M059J (cell line): ENCODE measurements around the gene POU2F1. TPM values are rescaled to one million over a fixed set of nuclear protein-coding genes. Genes with fewer than 3 reads are reported as not detected.

Experiments used
- DNase-seq: peaks from one replicate; pipeline ENCODE4 v3.0.0-alpha.2; 2012; ENCODE audit warnings: low read depth
- total RNA-seq: library from RNA; depleted of rRNA; stranded (reverse); fragments of >200 nt; shearing (Covaris generic); gene quantifications from 2 replicates; pipeline ENCODE4 v1.2.3, GENCODE V29; 2014

Gene POU2F1
- total RNA-seq, 1 experiment from 2014 or later, result 5.5 TPM

GRCh38 chr1:167442142-167442848 is 221.6 kb downstream of the POU2F1 start:
- peak; percentile 78 for DNase-seq

- no peak for DNase-seq
Measured at GRCh38 chr1:167442854-167443565, 222.3 kb downstream of the POU2F1 start.

GRCh38 chr1:167443757-167444156 is 223.1 kb downstream of the POU2F1 start:
- DNase-seq, result no peak

- no peak for DNase-seq
Measured at GRCh38 chr1:167446966-167447365, 226.3 kb downstream of the POU2F1 start.

- DNase-seq, result peak; percentile 80
Measured at GRCh38 chr1:167447521-167448136, 226.9 kb downstream of the POU2F1 start.

GRCh38 chr1:167450843-167451242 is 230.2 kb downstream of the POU2F1 start:
- no peak for DNase-seq

GRCh38 chr1:167452483-167452882 is 231.8 kb downstream of the POU2F1 start:
- DNase-seq, result no peak

GRCh38 chr1:167453123-167453522 is 232.4 kb downstream of the POU2F1 start:
- no peak for DNase-seq

- DNase-seq, result no peak
Measured at GRCh38 chr1:167454304-167454893, 233.7 kb downstream of the POU2F1 start.

- peak; percentile 59 for DNase-seq
Measured at GRCh38 chr1:167454894-167455785, 234.5 kb downstream of the POU2F1 start.

- peak; percentile 37 for DNase-seq
Measured at GRCh38 chr1:167455786-167456446, 235.2 kb downstream of the POU2F1 start.

- DNase-seq, result no peak
Measured at GRCh38 chr1:167456524-167456923, 235.8 kb downstream of the POU2F1 start.

- no peak for DNase-seq
Measured at GRCh38 chr1:167456926-167457325, 236.2 kb downstream of the POU2F1 start.

GRCh38 chr1:167457936-167458584 is 237.4 kb downstream of the POU2F1 start:
- no peak for DNase-seq

- no peak for DNase-seq
Measured at GRCh38 chr1:167460836-167461235, 240.2 kb downstream of the POU2F1 start.

- no peak for DNase-seq
Measured at GRCh38 chr1:167462341-167462740, 241.7 kb downstream of the POU2F1 start.

GRCh38 chr1:167463080-167463479 is 242.4 kb downstream of the POU2F1 start:
- no peak for DNase-seq

- DNase-seq, result no peak
Measured at GRCh38 chr1:167463875-167464575, 243.3 kb downstream of the POU2F1 start.

GRCh38 chr1:167465018-167465417 is 244.3 kb downstream of the POU2F1 start:
- no peak for DNase-seq

GRCh38 chr1:167465743-167466142 is 245.1 kb downstream of the POU2F1 start:
- DNase-seq, result no peak
